HepG2 (cell line): Measurements from ENCODE around the gene AKAP8. TPM values are rescaled to one million over a fixed set of nuclear protein-coding genes. Genes with fewer than 3 reads are reported as not detected.

ENCODE experiments used
- HNRNPLL ChIP-seq: fragments of 200-400 bp; formaldehyde crosslinking; IDR thresholded peaks from 2 replicates; pipeline ENCODE4 v1.6.1; 2017; ENCODE audit warnings: mild to moderate bottlenecking, low read depth, low read length; ENCODE audit not compliant: poor library complexity, severe bottlenecking
- JARID2 ChIP-seq: sonication (generic); formaldehyde crosslinking; IDR thresholded peaks from 2 replicates; pipeline ENCODE4 v1.8.1; 2023; ENCODE audit warnings: missing genetic modification reagents, inconsistent platforms; ENCODE audit not compliant: insufficient replicate concordance
- NFE2 ChIP-seq: sonication (generic); formaldehyde crosslinking; IDR thresholded peaks from 2 replicates; pipeline ENCODE4 v1.4.0; 2020; ENCODE audit warnings: missing genetic modification reagents
- PPARG ChIP-seq: conservative IDR thresholded peaks from 2 replicates; pipeline ENCODE4 v1.6.1; 2016; ENCODE audit warnings: missing biosample characterization, missing genetic modification reagents
- TSC22D2 ChIP-seq: sonication (generic); formaldehyde crosslinking; IDR thresholded peaks from 2 replicates; pipeline ENCODE4 v1.5.1; 2020; ENCODE audit warnings: missing genetic modification reagents, mild to moderate bottlenecking, borderline replicate concordance
- YY1 ChIP-seq: IDR thresholded peaks from 2 replicates; pipeline ENCODE4 v1.6.1; 2011; ENCODE audit warnings: low read length, low read depth, moderate library complexity, mild to moderate bottlenecking; ENCODE audit not compliant: insufficient read depth, insufficient replicate concordance
- ZNF33A ChIP-seq: sonication (generic); formaldehyde crosslinking; IDR thresholded peaks from 2 replicates; pipeline ENCODE4 v1.5.1; 2020; ENCODE audit warnings: missing genetic modification reagents, mild to moderate bottlenecking, moderate library complexity, borderline replicate concordance
- ZNF83 ChIP-seq: sonication (generic); formaldehyde crosslinking; IDR thresholded peaks from 2 replicates; pipeline ENCODE4 v1.4.0; 2020; ENCODE audit warnings: missing genetic modification reagents, mild to moderate bottlenecking, borderline replicate concordance
- polyA plus RNA-seq, 8 experiments: library from polyadenylated mRNA; depleted of rRNA in 3 of 8; stranded (reverse) in 7 of 8; unstranded in 1 of 8; fragments of >200 nt; fragmentation: Illumina TruSeq in 4 of 8; extraction: Trizol in 4 of 8; gene quantifications; 2 replicates each; pipeline versions ENCODE4 v1.2.1 to v1.2.3, GENCODE V29; 2011 to 2016; ENCODE audit warnings: low read depth in 4 of 8, missing spikeins in 1 of 8, mixed read lengths in 1 of 8; ENCODE audit not compliant: insufficient read depth in 1 of 8
- total RNA-seq, 5 experiments: library from RNA; depleted of rRNA; stranded (reverse); fragments of >200 nt; fragmentation: Illumina TruSeq; extraction: Trizol; gene quantifications; 2 replicates each; pipeline ENCODE4 v1.2.3, GENCODE V29; 2016; ENCODE audit warnings: low read depth in 1 of 5
- TF ChIP-seq, protein P1 (sequence below): sonication (generic); formaldehyde crosslinking; IDR thresholded peaks from 2 replicates; pipeline ENCODE4 v1.4.0; 2020; ENCODE audit warnings: mild to moderate bottlenecking, missing genetic modification reagents
- TF ChIP-seq, protein P2 (sequence below): sonication (generic); formaldehyde crosslinking; IDR thresholded peaks from 2 replicates; pipeline ENCODE4 v1.5.0; 2020; ENCODE audit warnings: missing genetic modification reagents
- TF ChIP-seq, protein P3 (sequence below): sonication (generic); formaldehyde crosslinking; IDR thresholded peaks from 2 replicates; pipeline ENCODE4 v1.4.0; 2020; ENCODE audit warnings: mild to moderate bottlenecking, low read depth, missing genetic modification reagents
- TF ChIP-seq, protein P4 (sequence below): sonication (generic); formaldehyde crosslinking; IDR thresholded peaks from 2 replicates; pipeline ENCODE4 v1.5.1; 2020; ENCODE audit warnings: missing genetic modification reagents, mild to moderate bottlenecking, borderline replicate concordance
- TF ChIP-seq, protein P5 (sequence below): sonication (generic); formaldehyde crosslinking; IDR thresholded peaks from 2 replicates; pipeline ENCODE4 v1.4.0; 2020; ENCODE audit warnings: mild to moderate bottlenecking, low read depth, missing genetic modification reagents

Gene AKAP8
- total and polyA plus RNA-seq, 2 of the 13 experiments (the other 11 are each of a cell fraction or from before 2014, with no cell fraction given), result 15.9 to 22.1 TPM

DNA sequence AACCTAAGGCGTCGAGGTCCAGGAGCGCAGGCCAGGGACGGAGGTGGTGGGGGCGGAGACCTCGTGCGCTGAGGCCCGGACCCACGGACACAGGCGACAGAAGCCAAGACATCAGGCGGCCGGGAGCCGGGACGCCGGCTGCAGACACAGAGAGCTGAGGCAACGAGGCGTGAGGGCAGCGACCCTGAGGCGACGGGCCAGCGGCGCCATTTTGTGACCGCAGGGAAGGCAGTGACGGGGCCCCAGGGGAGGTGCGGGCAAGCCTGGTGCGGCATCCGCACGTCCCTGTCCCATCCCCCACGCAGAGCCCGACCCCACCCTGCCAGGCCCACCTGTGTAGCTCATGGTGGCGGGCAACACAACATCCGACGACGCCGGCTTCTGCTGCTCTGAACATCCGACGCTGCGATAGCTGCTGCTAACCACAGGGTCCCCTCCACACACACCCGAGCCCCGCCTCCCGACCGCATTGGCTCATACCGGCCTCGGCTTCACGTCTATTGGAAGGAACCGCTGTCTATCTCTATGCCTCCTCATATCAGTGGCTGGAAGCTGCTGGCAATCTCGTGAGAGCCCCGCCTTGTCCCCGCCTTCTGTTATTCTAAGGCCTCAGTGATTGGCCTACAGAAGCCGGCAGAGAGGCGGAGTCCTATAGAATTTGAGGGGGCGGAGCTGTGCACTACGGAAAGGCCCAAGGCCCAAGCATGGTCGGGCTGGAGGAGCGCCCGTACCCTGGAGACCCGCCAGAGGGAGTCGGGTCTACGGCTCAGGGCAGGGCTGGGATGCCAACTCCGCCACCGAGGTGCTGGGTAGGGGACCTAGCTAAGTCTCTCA, 39.2 kb upstream of the AKAP8 start, which contains the start of gene AKAP8L (continued):
- TF ChIP-seq PPARG, result no peak
- TF ChIP-seq, protein P1, sequence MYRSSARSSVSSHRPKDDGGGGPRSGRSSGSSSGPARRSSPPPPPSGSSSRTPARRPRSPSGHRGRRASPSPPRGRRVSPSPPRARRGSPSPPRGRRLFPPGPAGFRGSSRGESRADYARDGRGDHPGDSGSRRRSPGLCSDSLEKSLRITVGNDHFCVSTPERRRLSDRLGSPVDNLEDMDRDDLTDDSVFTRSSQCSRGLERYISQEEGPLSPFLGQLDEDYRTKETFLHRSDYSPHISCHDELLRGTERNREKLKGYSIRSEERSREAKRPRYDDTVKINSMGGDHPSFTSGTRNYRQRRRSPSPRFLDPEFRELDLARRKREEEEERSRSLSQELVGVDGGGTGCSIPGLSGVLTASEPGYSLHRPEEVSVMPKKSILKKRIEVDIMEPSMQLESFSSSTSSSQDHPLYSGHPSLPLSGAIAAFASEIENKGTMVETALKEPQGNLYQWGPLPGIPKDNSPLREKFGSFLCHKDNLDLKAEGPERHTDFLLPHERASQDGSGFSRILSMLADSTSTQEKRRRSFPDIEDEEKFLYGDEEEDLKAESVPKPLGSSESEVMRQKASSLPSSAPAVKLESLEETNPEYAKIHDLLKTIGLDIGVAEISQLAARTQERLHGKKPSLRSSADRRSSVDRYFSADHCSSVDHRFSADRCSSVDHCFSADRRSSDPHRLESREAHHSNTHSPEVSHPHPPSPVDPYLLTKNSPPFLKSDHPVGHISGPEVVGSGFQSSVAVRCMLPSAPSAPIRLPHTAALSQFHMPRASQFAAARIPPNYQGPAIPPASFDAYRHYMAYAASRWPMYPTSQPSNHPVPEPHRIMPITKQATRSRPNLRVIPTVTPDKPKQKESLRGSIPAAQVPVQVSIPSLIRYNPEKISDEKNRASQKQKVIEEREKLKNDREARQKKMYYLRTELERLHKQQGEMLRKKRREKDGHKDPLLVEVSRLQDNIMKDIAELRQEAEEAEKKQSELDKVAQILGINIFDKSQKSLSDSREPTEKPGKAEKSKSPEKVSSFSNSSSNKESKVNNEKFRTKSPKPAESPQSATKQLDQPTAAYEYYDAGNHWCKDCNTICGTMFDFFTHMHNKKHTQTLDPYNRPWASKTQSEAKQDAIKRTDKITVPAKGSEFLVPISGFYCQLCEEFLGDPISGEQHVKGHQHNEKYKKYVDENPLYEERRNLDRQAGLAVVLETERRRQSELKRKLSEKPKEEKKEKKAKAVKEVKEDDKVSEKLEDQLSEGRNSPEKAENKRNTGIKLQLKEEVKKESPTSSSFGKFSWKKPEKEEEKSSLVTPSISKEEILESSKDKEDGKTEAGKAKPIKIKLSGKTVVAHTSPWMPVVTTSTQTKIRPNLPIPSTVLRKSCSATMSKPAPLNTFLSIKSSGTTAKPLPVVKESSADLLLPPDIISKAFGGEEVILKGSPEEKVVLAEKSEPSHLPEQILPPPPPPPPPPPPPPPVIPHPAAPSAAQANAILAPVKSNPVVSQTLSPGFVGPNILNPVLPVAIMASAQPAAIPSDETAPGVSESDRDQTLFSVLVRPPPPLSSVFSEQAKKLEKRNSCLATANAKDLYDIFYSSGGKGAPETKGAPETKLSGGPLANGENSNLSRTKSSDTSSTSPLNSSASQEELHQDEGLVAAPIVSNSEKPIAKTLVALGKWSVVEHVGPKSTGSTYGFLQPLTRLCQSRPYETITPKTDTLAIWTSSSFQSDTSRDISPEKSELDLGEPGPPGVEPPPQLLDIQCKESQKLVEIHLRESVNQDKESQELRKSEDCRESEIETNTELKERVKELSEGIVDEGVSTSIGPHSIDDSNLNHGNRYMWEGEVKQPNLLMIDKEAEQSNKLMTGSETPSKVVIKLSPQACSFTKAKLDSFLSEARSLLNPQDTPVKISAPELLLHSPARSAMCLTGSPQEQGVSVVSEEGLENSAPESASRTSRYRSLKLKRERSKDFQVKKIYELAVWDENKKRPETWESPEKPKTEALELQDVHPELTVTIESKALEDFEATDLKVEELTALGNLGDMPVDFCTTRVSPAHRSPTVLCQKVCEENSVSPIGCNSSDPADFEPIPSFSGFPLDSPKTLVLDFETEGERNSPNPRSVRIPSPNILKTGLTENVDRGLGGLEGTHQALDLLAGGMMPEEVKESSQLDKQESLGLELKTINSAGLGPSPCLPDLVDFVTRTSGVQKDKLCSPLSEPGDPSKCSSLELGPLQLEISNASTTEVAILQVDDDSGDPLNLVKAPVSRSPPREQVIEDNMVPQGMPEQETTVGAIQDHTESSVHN (CRISPR knock-in tag), result no peak; the same call in 1 of the 2 replicates
- TF ChIP-seq, protein P2, sequence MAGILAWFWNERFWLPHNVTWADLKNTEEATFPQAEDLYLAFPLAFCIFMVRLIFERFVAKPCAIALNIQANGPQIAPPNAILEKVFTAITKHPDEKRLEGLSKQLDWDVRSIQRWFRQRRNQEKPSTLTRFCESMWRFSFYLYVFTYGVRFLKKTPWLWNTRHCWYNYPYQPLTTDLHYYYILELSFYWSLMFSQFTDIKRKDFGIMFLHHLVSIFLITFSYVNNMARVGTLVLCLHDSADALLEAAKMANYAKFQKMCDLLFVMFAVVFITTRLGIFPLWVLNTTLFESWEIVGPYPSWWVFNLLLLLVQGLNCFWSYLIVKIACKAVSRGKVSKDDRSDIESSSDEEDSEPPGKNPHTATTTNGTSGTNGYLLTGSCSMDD, result no peak
- TF ChIP-seq, protein P3, sequence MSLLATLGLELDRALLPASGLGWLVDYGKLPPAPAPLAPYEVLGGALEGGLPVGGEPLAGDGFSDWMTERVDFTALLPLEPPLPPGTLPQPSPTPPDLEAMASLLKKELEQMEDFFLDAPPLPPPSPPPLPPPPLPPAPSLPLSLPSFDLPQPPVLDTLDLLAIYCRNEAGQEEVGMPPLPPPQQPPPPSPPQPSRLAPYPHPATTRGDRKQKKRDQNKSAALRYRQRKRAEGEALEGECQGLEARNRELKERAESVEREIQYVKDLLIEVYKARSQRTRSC (CRISPR knock-in tag), result no peak
- TF ChIP-seq ZNF33A (CRISPR knock-in tag), result no peak
- peak; percentile 93 for TF ChIP-seq YY1
- TF ChIP-seq, protein P4, sequence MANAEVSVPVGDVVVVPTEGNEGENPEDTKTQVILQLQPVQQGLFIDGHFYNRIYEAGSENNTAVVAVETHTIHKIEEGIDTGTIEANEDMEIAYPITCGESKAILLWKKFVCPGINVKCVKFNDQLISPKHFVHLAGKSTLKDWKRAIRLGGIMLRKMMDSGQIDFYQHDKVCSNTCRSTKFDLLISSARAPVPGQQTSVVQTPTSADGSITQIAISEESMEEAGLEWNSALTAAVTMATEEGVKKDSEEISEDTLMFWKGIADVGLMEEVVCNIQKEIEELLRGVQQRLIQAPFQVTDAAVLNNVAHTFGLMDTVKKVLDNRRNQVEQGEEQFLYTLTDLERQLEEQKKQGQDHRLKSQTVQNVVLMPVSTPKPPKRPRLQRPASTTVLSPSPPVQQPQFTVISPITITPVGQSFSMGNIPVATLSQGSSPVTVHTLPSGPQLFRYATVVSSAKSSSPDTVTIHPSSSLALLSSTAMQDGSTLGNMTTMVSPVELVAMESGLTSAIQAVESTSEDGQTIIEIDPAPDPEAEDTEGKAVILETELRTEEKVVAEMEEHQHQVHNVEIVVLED (CRISPR knock-in tag), result peak; percentile 56
- TF ChIP-seq HNRNPLL, result peak; percentile 39
- TF ChIP-seq NFE2, result no peak
- TF ChIP-seq TSC22D2 (CRISPR knock-in tag), result no peak
- TF ChIP-seq JARID2, result no peak
- TF ChIP-seq ZNF83 (CRISPR knock-in tag), result peak; percentile 78; the same call in 1 of the 2 replicates
- TF ChIP-seq, protein P5, sequence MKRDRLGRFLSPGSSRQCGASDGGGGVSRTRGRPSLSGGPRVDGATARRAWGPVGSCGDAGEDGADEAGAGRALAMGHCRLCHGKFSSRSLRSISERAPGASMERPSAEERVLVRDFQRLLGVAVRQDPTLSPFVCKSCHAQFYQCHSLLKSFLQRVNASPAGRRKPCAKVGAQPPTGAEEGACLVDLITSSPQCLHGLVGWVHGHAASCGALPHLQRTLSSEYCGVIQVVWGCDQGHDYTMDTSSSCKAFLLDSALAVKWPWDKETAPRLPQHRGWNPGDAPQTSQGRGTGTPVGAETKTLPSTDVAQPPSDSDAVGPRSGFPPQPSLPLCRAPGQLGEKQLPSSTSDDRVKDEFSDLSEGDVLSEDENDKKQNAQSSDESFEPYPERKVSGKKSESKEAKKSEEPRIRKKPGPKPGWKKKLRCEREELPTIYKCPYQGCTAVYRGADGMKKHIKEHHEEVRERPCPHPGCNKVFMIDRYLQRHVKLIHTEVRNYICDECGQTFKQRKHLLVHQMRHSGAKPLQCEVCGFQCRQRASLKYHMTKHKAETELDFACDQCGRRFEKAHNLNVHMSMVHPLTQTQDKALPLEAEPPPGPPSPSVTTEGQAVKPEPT, result peak; percentile 62; the same call in 1 of the 2 replicates
